ENCODE measurements around the gene TPX2.

DNA sequence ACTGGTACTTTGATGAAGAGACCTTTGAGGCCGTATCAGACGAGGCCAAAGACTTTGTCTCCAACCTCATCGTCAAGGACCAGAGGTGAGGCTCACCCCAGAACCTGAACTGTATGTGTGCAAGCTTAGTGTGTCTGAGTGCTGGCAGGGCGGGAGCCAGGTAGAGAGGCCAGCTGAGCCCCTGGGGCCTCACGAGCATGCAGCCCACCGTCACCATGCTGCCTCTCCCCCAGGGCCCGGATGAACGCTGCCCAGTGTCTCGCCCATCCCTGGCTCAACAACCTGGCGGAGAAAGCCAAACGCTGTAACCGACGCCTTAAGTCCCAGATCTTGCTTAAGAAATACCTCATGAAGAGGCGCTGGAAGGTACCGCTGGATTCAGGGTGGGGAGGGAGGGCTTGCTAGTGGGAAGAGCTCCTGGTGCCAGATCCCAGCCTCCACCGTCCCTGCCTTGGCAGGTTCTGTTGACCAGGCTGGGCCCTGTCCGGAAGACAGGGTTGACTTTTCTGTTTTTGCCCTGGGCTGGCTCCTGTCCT, 92.7 kb downstream of the TPX2 start:
- TF ChIP-seq, protein P1, sequence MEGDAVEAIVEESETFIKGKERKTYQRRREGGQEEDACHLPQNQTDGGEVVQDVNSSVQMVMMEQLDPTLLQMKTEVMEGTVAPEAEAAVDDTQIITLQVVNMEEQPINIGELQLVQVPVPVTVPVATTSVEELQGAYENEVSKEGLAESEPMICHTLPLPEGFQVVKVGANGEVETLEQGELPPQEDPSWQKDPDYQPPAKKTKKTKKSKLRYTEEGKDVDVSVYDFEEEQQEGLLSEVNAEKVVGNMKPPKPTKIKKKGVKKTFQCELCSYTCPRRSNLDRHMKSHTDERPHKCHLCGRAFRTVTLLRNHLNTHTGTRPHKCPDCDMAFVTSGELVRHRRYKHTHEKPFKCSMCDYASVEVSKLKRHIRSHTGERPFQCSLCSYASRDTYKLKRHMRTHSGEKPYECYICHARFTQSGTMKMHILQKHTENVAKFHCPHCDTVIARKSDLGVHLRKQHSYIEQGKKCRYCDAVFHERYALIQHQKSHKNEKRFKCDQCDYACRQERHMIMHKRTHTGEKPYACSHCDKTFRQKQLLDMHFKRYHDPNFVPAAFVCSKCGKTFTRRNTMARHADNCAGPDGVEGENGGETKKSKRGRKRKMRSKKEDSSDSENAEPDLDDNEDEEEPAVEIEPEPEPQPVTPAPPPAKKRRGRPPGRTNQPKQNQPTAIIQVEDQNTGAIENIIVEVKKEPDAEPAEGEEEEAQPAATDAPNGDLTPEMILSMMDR (IDR thresholded peaks at IDR 0.05; ENCODE audit: control extremely low read depth in 1 of 3, insufficient read depth in 1 of 3, low read depth in 1 of 3, low read length in 3 of 3): no peak
- TF ChIP-seq EP300 (IDR thresholded peaks at IDR 0.05; ENCODE audit: borderline replicate concordance in 1 of 2, low read depth in 2 of 2, low read length in 2 of 2): no peak
- TF ChIP-seq YY1 (IDR thresholded peaks at IDR 0.05; ENCODE audit: low read depth, low read length): no peak
- no peak for TF ChIP-seq EZH2 (IDR thresholded peaks at IDR 0.05; ENCODE audit: low read depth, low read length, severe bottlenecking)
- no peak for TF ChIP-seq POLR2AphosphoS5 (IDR thresholded peaks at IDR 0.05; ENCODE audit: low read depth, low read length)
- TF ChIP-seq MAFK (IDR thresholded peaks at IDR 0.05; ENCODE audit: low read depth, low read length): no peak
- TF ChIP-seq POLR2A (IDR thresholded peaks at IDR 0.05; ENCODE audit: control extremely low read depth in 1 of 2, low read depth in 2 of 2, low read length in 2 of 2): no peak
- TF ChIP-seq, protein P2, sequence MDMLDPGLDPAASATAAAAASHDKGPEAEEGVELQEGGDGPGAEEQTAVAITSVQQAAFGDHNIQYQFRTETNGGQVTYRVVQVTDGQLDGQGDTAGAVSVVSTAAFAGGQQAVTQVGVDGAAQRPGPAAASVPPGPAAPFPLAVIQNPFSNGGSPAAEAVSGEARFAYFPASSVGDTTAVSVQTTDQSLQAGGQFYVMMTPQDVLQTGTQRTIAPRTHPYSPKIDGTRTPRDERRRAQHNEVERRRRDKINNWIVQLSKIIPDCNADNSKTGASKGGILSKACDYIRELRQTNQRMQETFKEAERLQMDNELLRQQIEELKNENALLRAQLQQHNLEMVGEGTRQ (IDR thresholded peaks at IDR 0.05; ENCODE audit: low read length): no peak
- no peak for TF ChIP-seq PHF8 (conservative IDR thresholded peaks at IDR 0.05; ENCODE audit: low read depth, low read length)
- no peak for TF ChIP-seq NANOG (IDR thresholded peaks at IDR 0.05; ENCODE audit: insufficient read depth, low read depth, low read length, poor library complexity, severe bottlenecking)
- TF ChIP-seq TEAD4 (IDR thresholded peaks at IDR 0.05; ENCODE audit: low read depth, low read length): no peak
